Aorta (tissue), 5 donors: ENCODE data around the gene P2RY2. TPM values are rescaled to one million over a fixed set of nuclear protein-coding genes. Genes with fewer than 3 reads are reported as not detected.
A peak's percentile ranks its signal among the peaks of the same experiment; 100 is the strongest.
"Not testable (repeated sequence)": the region's sequence is repeated elsewhere in the genome, so short reads cannot be mapped to it uniquely, and the experiment has no call there.

ENCODE experiments used
- ATAC-seq: fragments of 200-7000 bp; cut with Tn5 transposase; one replicate; pipeline ENCODE4 v1.9.1; 2022; ENCODE audit warnings: moderate library complexity; ENCODE audit not compliant: low FRiP score
- DNase-seq, 2 donors: peaks; one replicate each; pipeline ENCODE4 v3.0.0-alpha.2; 2020
- H3K27ac ChIP-seq, 2 donors: one replicate each; pipeline ENCODE4 v1.5.1; 2013; ENCODE audit warnings: low read length in 2 of 2, mild to moderate bottlenecking in 2 of 2, moderate library complexity in 2 of 2, control low read depth in 1 of 2, inconsistent platforms in 1 of 2, low read depth in 1 of 2
- H3K27me3 ChIP-seq, 2 donors: one replicate each; pipeline ENCODE4 v1.6.1; 2013; ENCODE audit warnings: control low read depth in 1 of 2, low read length in 1 of 2, mild to moderate bottlenecking in 1 of 2, moderate library complexity in 1 of 2; ENCODE audit not compliant: insufficient read depth in 2 of 2, control insufficient read depth in 1 of 2
- H3K36me3 ChIP-seq, 2 donors: one replicate each; pipeline ENCODE4 v1.6.1; 2013; ENCODE audit warnings: control low read depth in 1 of 2, low read length in 1 of 2, mild to moderate bottlenecking in 1 of 2; ENCODE audit not compliant: insufficient read depth in 2 of 2, control insufficient read depth in 1 of 2
- H3K4me1 ChIP-seq, 2 donors: one replicate each; pipeline ENCODE4 v1.6.1; 2013; ENCODE audit warnings: low read length in 2 of 2, control low read depth in 1 of 2, mild to moderate bottlenecking in 1 of 2, moderate library complexity in 1 of 2; ENCODE audit not compliant: insufficient read depth in 2 of 2, control insufficient read depth in 1 of 2
- H3K4me3 ChIP-seq, 2 donors: one replicate each; pipeline ENCODE4 v1.5.1; 2013; ENCODE audit warnings: low read length in 2 of 2, control low read depth in 1 of 2, mild to moderate bottlenecking in 1 of 2
- H3K9me3 ChIP-seq: one replicate; pipeline ENCODE4 v1.6.1; 2013; ENCODE audit warnings: mild to moderate bottlenecking, low read length; ENCODE audit not compliant: control insufficient read depth
- WGBS, 2 donors: extraction: QIAGEN DNeasy Blood & Tissue Kit; methylation state at CpG; one replicate each; pipeline ENCODE4 v1.1.7; 2013; 5-methylcytosine and 5-hydroxymethylcytosine counted together
- intact Hi-C, 2 donors: fragments of 100-400 bp; cut with DNase I; formaldehyde crosslinking; loops; one replicate each; pipeline versions ENCODE4 v1.14.2 to v1.15.0; 2022
- polyA plus RNA-seq, 2 donors: library from polyadenylated mRNA; stranded (reverse); fragments of 200-250 nt; gene quantifications; one replicate each; pipeline ENCODE4 v1.2.3, GENCODE V29; 2013
- total RNA-seq, 2 donors: library from RNA; stranded (reverse); fragmentation: NEBNext Ultra II Directional; extraction: Animal tissue kit (Norgen Biotek cat#: 25700); gene quantifications; one replicate each; pipeline ENCODE4 v1.2.1, GENCODE V29; 2021
- donor health status: healthy with polysubstance abuse.
- donor health status: Bipolar disorder and iron deficiency.
- donor health status: DM: no; HTN: no; CAD: no.
- donor health status: DM: no; HTN: no; CAD: no.
- donor health status: DM: yes; HTN: yes; CAD: no.

The P2RY2 gene
- total and polyA plus RNA-seq, 4 donors = 0.50 to 3.9 (median 1.7) TPM

DNA sequence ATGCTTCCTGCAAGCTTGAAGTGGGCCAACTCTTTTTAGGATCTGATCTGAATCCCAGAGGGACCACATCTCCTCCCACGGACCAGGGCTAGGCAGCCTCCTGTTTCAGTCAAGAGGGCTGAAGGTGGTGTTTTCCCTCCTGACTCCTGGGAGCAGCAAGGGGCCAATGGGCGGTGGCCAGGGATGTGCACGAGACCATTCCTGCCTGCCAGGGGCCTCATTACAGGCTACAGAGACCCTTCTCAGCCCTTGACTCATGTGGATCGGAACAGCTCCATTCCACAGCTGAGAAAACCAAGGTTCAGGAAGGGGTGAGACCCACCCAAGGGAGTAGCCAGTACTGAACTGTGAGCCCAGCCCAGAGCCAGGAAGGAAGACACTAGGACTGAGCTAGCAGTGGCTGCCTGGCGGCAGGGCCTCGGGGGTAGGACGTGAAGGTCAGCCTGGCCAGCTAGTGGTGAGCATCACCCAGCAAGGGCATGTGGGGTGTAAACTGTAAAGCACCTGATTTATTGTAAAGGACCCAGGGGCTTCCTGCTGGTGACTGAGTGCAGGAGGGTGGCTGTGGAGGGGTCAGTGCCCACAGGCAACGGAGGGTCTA, 50.7 kb downstream of the P2RY2 start:
- DNase-seq (peak in 1 of 2 donors; percentile 55), ATAC-seq (no peak)
- 95 to 98% methylated on average over 8 of the region's 8 CpGs for WGBS, 2 donors

GRCh38 chr11:73269459-73270015, 51.5 kb downstream of the P2RY2 start:
- Histone ChIP-seq H3K4me1 (peaks cover 0 to 2% of the 10 kb centered on the region in 2 donors), H3K4me3 (no peak overlapping the region), H3K36me3 (no peaks in the 10 kb centered on the region), H3K27ac (no peak overlapping the region), H3K27me3 (no peaks in the 10 kb centered on the region), H3K9me3 (no peaks in the 10 kb centered on the region)
- DNase-seq = peak in 1 of 2 donors; percentile 45
- intact Hi-C loops = no loop called here
- no peak for ATAC-seq
- WGBS, 2 donors = 92 to 96% methylated on average over 7 of the region's 7 CpGs

More for the DNA sequence above, 50.7 kb downstream of the P2RY2 start:
- H3K27ac ChIP-seq = no peak overlapping the region
- intact Hi-C loops = no loop called here
- no peaks in the 10 kb centered on the region for H3K36me3 ChIP-seq
- H3K9me3 ChIP-seq = no peaks in the 10 kb centered on the region
- no peaks in the 10 kb centered on the region for H3K27me3 ChIP-seq
- peaks cover 0 to 2% of the 10 kb centered on the region in 2 donors for H3K4me1 ChIP-seq
- no peak overlapping the region for H3K4me3 ChIP-seq

GRCh38 chr11:73270016-73270854, 52.2 kb downstream of the P2RY2 start:
- Histone ChIP-seq H3K27ac (no peak overlapping the region), H3K27me3 (no peaks in the 10 kb centered on the region), H3K4me3 (no peak overlapping the region), H3K4me1 (peaks cover 0 to 2% of the 10 kb centered on the region in 2 donors), H3K36me3 (no peaks in the 10 kb centered on the region), H3K9me3 (no peaks in the 10 kb centered on the region)
- ATAC-seq (no peak), DNase-seq (peak in 1 of 2 donors; percentile 58)
- 95 to 97% methylated on average over 7 of the region's 7 CpGs for WGBS, 2 donors
- intact Hi-C loops = no loop called here

GRCh38 chr11:73270855-73271477, 52.9 kb downstream of the P2RY2 start:
- DNase-seq = peak in 1 of 2 donors; percentile 61
- 91 to 96% methylated on average over 18 of the region's 18 CpGs for WGBS, 2 donors

GRCh38 chr11:73271478-73271865, 53.4 kb downstream of the P2RY2 start:
- ATAC-seq, H3K36me3 ChIP-seq, H3K9me3 ChIP-seq, H3K27me3 ChIP-seq, H3K4me1 ChIP-seq, DNase-seq, H3K27ac ChIP-seq, intact Hi-C loops, H3K4me3 ChIP-seq: not testable (repeated sequence)
- 90 to 96% methylated on average over 10 of the region's 10 CpGs for WGBS, 2 donors

More at GRCh38 chr11:73270855-73271477, 52.9 kb downstream of the P2RY2 start:
- peaks cover 0 to 1% of the 10 kb centered on the region in 2 donors for H3K4me1 ChIP-seq
- no peaks in the 10 kb centered on the region for H3K9me3 ChIP-seq
- H3K36me3 ChIP-seq = no peaks in the 10 kb centered on the region
- no peak overlapping the region for H3K27ac ChIP-seq
- no peak overlapping the region for H3K4me3 ChIP-seq
- intact Hi-C loops = no loop called here
- no peak for ATAC-seq
- H3K27me3 ChIP-seq = no peaks in the 10 kb centered on the region

- Histone ChIP-seq H3K4me3 (no peak within 1 kb of the TSS), H3K9me3 (no peaks in the 10 kb centered on the region), H3K4me1 (no peaks in the 10 kb centered on the region), H3K27me3 (no peaks in the 10 kb centered on the region), H3K36me3 (no peaks in the 10 kb centered on the region), H3K27ac (no peak within 1 kb of the TSS)
- intact Hi-C loops = no loop called here
- 89 to 91% methylated on average over 17 of the region's 17 CpGs for WGBS, 2 donors
- DNase-seq (peak; percentile 74 to 80), ATAC-seq (no peak)
These were observed 54.0 kb downstream of the P2RY2 start, which contains the start of gene P2RY6 for GRCh38 chr11:73271936-73272679. TSS of gene P2RY6 (plus strand) at chr11:73272338. CDS start at chr11:73296519, 24,181 bp downstream.

DNA sequence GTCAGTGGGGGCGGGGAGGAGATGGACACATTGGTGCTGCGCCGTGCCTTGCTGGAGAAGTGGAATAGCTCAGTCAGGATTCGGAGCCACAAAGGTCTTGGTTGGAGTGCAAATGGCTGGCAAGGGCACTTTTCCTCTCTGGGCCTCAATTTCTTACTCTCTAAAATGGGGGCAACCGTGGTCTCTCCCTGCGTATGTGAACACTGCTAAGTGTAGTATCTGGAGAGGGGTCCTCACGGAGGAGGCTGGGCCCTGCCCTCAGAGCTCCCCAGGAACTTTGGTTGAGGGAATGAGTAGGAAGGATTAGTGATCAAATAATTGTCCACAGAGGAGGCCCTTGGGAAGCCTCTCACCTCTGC, 54.6 kb downstream of the P2RY2 start:
- H3K27me3 ChIP-seq = no peaks in the 10 kb centered on the region
- H3K27ac ChIP-seq = no peak overlapping the region
- H3K9me3 ChIP-seq = no peaks in the 10 kb centered on the region
- no peak overlapping the region for H3K4me3 ChIP-seq
- DNase-seq (peak in 1 of 2 donors; percentile 41), ATAC-seq (no peak)
- intact Hi-C loops = no loop called here
- no peaks in the 10 kb centered on the region for H3K4me1 ChIP-seq
- no peaks in the 10 kb centered on the region for H3K36me3 ChIP-seq
- WGBS, 2 donors = 94 to 99% methylated on average over 7 of the region's 7 CpGs

DNA sequence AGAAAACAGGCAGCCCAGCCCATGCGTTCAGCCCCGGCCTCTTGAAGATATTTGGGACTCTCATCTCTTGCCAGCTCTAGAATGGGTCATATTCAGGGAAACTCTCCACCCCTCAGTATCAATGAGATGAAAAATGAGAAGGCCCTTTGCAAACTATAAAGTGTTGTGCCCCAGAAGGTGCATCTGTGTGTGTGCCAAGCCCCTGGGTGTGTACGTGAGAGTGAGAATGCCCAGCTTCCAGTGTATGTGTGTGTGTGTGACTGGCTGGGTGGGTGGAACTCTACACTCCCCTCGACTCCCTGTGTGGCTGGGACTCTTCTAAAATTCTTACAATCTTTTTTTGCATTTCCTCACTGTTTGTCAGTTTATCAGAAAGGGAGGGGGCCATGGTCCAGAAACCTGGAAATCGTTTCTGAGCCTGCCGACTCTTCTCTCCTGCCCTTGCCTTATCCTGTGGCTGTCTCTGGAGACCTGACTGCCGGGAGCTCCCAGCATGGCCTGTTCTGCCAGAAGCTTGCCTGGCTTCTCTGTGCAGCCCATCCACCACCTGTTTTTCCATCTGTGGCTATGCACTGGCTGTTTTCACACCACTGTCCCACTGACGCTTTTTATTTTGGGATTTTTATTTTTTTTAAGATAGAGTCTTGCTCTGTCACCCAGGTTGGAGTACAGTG, 55.3 kb downstream of the P2RY2 start:
- no peaks in the 10 kb centered on the region for H3K27me3 ChIP-seq
- H3K36me3 ChIP-seq = no peaks in the 10 kb centered on the region
- H3K4me1 ChIP-seq = no peaks in the 10 kb centered on the region
- 78 to 85% methylated on average over 8 of the region's 8 CpGs for WGBS, 2 donors
- intact Hi-C loops = no loop called here
- no peaks in the 10 kb centered on the region for H3K9me3 ChIP-seq
- DNase-seq (peak in 1 of 2 donors; percentile 38), ATAC-seq (no peak)
- H3K4me3 ChIP-seq = no peak overlapping the region
- no peak overlapping the region for H3K27ac ChIP-seq
